ENCODE data around the gene SSTR4.

- TF ChIP-seq POLR2A (IDR thresholded peaks at IDR 0.05; ENCODE audit: low read depth, low read length) (no peak), SPI1 (IDR thresholded peaks at IDR 0.05; ENCODE audit: low read depth, low read length) (no peak)
Measured at GRCh38 chr20:23032056-23032749, 2.9 kb upstream of the SSTR4 start.
